HG03097 (cell line): ENCODE data around the gene PTAFR.

Source experiments
- ATAC-seq: cut with Tn5 transposase; IDR thresholded peaks from one replicate; pipeline ENCODE4 v1.9.1; 2021; ENCODE audit not compliant: unreplicated experiment, low FRiP score

Gene PTAFR

DNA sequence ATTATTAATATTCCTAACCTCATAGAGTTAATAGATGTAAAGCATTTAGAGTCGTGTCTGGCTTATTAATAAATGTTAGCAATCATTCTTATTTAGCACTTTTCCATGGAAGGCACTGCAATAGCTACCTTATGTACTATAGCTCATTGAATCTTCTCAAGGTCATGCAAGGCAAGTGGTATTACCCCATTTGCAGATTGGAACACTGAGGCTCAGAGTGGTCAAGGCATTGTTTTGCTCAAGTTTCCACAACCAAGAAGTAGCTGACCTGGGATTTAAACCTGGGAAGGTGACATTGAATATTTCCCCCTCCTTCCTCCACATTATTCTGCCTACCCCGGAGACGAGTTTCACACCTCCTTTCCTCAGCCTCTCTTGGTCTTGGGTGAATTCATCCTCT is 50.3 kb downstream of the PTAFR start:
- no peak for ATAC-seq

- ATAC-seq, result no peak
Observed at GRCh38 chr1:28123461-28123961, 53.0 kb downstream of the PTAFR start.

DNA sequence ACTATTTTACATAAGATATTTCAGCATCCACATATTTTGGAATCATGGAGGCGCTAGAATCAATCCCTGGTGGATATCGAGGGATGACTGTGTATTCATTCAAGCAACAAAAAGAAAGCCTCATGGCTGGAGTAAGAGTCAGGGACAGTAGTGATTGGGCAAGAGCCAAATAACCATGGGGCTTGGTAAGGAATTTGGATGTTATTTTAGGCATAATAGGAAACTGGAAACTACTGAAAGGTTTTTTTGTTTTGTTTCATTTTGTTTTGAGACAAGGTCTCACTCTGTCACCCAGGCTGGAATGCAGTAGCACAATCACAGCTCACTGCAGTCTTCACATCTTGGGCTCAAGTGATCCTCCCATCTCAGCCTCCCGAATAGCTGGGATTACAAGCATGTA is 54.3 kb downstream of the PTAFR start:
- no peak for ATAC-seq

- no peak for ATAC-seq
Observed at GRCh38 chr1:28119556-28119955, 56.9 kb downstream of the PTAFR start.

DNA sequence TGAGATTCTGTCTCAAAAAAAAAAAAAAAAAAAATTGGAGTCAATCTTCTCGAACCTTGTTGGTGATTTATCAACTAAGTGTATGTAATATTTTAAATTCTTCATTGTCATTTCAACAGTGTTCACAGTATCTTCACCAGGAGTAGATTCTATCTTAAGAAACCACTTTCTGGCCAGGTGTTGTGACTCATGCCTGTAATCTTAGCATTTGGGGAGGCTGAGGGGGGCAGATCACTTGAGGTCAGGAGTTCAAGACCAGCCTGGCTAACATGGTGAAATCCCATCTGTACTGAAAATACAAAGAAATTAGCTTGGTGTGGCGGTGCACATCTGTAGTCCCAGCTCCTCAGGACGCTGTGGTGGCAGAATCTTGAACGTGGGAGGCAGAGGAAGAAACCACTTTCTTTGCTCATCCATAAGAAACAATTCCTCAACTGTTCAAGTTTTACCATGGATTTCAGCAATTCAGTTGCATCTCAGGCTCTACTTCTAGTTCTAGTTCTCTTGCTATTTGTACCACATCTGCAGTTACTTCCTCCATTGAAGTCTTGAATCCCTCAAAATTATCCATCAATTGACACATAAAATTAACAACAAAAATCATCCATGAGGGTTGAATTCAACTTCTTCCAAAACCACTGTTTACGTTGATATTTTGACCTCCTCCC is 57.7 kb downstream of the PTAFR start:
- no peak for ATAC-seq

- ATAC-seq, result no peak
Observed at GRCh38 chr1:28115267-28115666, 61.2 kb downstream of the PTAFR start.

DNA sequence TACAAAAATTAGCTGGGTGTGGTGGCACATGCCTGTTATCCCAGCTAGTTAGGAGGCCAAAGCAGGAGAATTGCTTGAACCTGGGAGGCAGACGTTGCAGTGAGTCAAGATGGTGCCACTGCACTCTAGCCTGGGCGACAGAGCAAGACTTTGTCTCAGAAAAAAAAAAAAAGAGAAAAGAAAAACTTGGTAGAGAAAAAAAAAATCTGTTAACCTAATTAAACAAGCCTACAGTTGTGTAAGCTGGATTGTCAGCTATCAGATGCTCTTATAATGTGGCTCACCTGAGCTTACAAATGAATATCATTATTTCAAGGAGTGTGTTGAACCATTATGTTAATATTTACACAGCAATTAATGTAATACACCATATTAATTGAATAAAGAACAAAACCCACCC is 61.6 kb downstream of the PTAFR start:
- ATAC-seq, result no peak

DNA sequence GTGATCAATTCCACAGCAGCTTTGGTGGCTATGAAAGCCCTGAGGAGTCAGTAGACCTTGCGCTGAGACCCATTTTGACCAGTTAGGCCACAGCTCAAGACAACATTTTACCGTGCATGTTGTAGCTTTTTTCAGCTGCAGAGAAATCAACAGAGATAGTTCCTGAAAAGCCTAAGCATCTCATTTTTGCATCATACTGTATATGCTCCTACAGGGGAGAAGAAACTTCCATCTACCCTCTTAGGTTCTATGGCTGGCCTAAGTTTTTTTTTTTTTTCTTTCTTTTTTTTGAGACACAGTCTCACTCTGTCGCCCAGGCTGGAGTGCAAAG is 63.3 kb downstream of the PTAFR start:
- ATAC-seq, result no peak

GRCh38 chr1:28112388-28113241 is 63.9 kb downstream of the PTAFR start:
- ATAC-seq, result no peak

- no peak for ATAC-seq
Observed at GRCh38 chr1:28111157-28111556, 65.3 kb downstream of the PTAFR start.

GRCh38 chr1:28110555-28110954 is 65.9 kb downstream of the PTAFR start:
- no peak for ATAC-seq

- no peak for ATAC-seq
Observed at GRCh38 chr1:28109639-28110038, 66.9 kb downstream of the PTAFR start.

- ATAC-seq, result no peak
Observed at GRCh38 chr1:28108001-28108400, 68.5 kb downstream of the PTAFR start.

- no peak for ATAC-seq
Observed at GRCh38 chr1:28104866-28105467, 71.5 kb downstream of the PTAFR start.

- no peak for ATAC-seq
Observed at GRCh38 chr1:28102189-28102588, 74.3 kb downstream of the PTAFR start.

DNA sequence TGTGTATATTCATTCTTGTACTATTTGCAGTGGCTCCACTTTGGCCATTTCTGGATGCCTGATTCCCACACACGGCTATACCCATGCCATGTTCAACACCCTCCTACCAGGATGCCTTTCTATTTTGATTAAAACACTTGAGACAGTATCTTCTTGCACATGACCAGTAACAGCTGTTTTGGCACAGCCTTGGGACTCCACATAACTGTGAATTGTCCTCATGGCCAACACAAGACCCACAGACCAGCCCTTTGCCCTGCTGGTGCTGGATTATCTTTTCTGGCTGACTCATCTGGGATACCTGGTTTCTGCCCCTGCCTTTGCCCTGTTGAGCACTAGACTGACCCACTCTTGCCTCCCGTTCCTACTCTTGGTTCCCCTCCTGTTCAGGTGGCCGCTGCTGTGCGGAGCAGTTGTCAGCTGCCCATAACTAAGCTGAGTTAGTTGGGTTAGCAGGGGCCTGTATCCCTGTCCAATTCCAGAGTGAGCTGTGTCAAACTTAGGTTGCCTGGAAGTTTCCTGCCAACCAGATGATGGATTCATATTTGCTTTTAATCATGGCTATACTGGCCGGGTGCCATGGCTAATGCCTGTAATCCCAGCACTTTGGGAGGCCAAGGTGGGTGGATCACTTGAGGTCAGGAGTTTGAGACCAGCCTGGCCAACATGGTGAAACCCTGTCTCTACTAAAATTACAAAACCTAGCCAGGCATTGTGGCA is 77.3 kb downstream of the PTAFR start:
- ATAC-seq, result no peak
